ENCODE data around the gene MOSMO. TPM values are rescaled to one million over a fixed set of nuclear protein-coding genes. Genes with fewer than 3 reads are reported as not detected.
"Not testable (repeated sequence)": the region's sequence is repeated elsewhere in the genome, so short reads cannot be mapped to it uniquely, and the experiment has no call there.

MOSMO gene
- total RNA-seq, 1 experiment from 2014 or later, result 12.4 TPM

DNA sequence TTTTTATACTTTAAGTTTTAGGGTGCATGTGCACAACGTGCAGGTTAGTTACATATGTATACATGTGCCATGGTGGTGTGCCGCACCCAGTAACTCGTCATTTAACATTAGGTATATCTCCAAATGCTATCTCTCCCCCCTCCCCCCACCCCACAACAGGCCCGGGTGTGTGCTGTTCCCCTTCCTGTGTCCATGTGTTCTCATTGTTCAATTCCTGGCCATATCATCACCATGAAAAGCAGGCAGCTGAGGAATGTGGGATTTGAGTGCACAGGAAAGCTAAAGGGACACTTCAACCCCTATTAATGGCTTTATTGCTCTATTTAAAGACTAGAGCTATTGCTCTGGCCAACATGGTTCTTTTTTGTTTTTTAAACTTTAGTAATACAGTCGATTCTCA, 38.0 kb downstream of the MOSMO start:
- H3K9me2 ChIP-seq (replicated peaks; ENCODE audit: low read length); H3F3A ChIP-seq (ENCODE audit: low read length, unreplicated experiment); ATAC-seq; intact Hi-C loops (cut with micrococcal nuclease); H3K9me3 ChIP-seq (ENCODE audit: low read length); H3K27ac ChIP-seq (ENCODE audit: low read length); DNase-seq; H3K4me2 ChIP-seq (ENCODE audit: low read length); POLR2A ChIA-PET (ENCODE audit: unreplicated experiment); H2AFZ ChIP-seq (ENCODE audit: low read length); H3K9ac ChIP-seq (ENCODE audit: low read length); H3K4me1 ChIP-seq (ENCODE audit: insufficient read depth, low read length); H4K20me1 ChIP-seq (ENCODE audit: low read length); CTCF ChIA-PET; H3K36me3 ChIP-seq (ENCODE audit: low read depth, low read length); H3K27me3 ChIP-seq (ENCODE audit: low read length); BruUV-seq (replicated peaks); H3K4me3 ChIP-seq (ENCODE audit: low read length): not testable (repeated sequence)
- H3K79me2 ChIP-seq (ENCODE audit: low read length), result peaks cover 47% of the 10 kb centered on the region

DNA sequence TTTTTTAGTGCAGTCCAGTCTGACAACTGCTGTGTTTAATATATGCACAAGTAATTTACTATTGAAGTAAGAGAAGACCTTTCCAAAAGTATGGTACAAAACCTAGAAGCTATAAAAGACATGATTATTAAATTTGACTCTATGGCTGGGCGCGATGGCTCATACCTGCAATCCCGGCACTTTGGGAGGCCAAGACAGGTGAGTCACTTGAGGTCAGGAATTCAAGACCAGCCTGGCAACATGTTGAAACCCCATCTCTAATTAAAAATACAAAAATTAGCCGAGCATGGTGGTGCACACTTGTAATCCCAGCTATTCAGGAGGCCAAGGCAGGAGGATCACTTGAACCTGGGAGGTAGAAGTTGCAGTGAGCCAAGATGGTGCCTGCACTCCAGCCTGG, 43.1 kb downstream of the MOSMO start:
- no peak overlapping the region for H3K27ac ChIP-seq (ENCODE audit: low read length)
- H3K79me2 ChIP-seq (ENCODE audit: low read length), result peaks cover 52% of the 10 kb centered on the region
- no peak overlapping the region for H3K4me2 ChIP-seq (ENCODE audit: low read length)
- ATAC-seq (no peak), DNase-seq (peak; percentile 24)
- H4K20me1 ChIP-seq (ENCODE audit: low read length), result no peaks in the 10 kb centered on the region
- 0 out of 2 replicates have a peak, but pooled peaks cover 7% of the 10 kb centered on the region for H3K36me3 ChIP-seq (ENCODE audit: low read depth, low read length)
- ChIA-PET POLR2A (ENCODE audit: unreplicated experiment) (no interaction called here), CTCF (no interaction called here)
- H3K4me1 ChIP-seq (ENCODE audit: insufficient read depth, low read length), result peaks cover 11% of the 10 kb centered on the region; the same call in 1 of the 2 replicates
- no peaks in the 10 kb centered on the region for H3K9me2 ChIP-seq (replicated peaks; ENCODE audit: low read length)
- TF ChIP-seq EZH2phosphoT487 (IDR thresholded peaks at IDR 0.05; ENCODE audit: borderline replicate concordance, low read length) (no peak), EZH2 (IDR thresholded peaks at IDR 0.05; ENCODE audit: low read length, unreplicated experiment) (no peak), CTCF (conservative IDR thresholded peaks at IDR 0.05; ENCODE audit: low read depth, low read length) (no peak)
- no peak overlapping the region for H3K9ac ChIP-seq (ENCODE audit: low read length)
- H3K27me3 ChIP-seq (ENCODE audit: low read length), result no peaks in the 10 kb centered on the region
- H3F3A ChIP-seq (ENCODE audit: low read length, unreplicated experiment), result no peaks in the 10 kb centered on the region
- intact Hi-C loops (cut with micrococcal nuclease), result no loop called here
- BruUV-seq (replicated peaks), result no TSS peak
- H2AFZ ChIP-seq (ENCODE audit: low read length), result no peak overlapping the region
- no peaks in the 10 kb centered on the region for H3K9me3 ChIP-seq (ENCODE audit: low read length)
- H3K4me3 ChIP-seq (ENCODE audit: low read length), result no peak overlapping the region

- no TSS peak for BruUV-seq (replicated peaks)
- H3K4me2 ChIP-seq (ENCODE audit: low read length), result no peak overlapping the region
- no peak overlapping the region for H3K9ac ChIP-seq (ENCODE audit: low read length)
- H3K27ac ChIP-seq (ENCODE audit: low read length), result no peak overlapping the region
- no peaks in the 10 kb centered on the region for H3F3A ChIP-seq (ENCODE audit: low read length, unreplicated experiment)
- ATAC-seq, result no peak
- DNase-seq, result no peak
- H3K9me2 ChIP-seq (replicated peaks; ENCODE audit: low read length), result no peaks in the 10 kb centered on the region
- H3K4me1 ChIP-seq (ENCODE audit: insufficient read depth, low read length), result peaks cover 11% of the 10 kb centered on the region; the same call in 1 of the 2 replicates
- no peaks in the 10 kb centered on the region for H3K27me3 ChIP-seq (ENCODE audit: low read length)
- POLR2A ChIA-PET (ENCODE audit: unreplicated experiment), result interaction anchor here (0.6 kb wide), 1 partner anchor 19 kb away, joined by 3 read pairs; no protein-coding TSS in a partner anchor
- H4K20me1 ChIP-seq (ENCODE audit: low read length), result no peaks in the 10 kb centered on the region
- CTCF ChIA-PET, result interaction anchor here (0.6 kb wide), 1 partner anchor 25 kb away, joined by 3 read pairs; no protein-coding TSS in a partner anchor
- peaks cover 15% of the 10 kb centered on the region; the same call in 1 of the 2 replicates for H3K36me3 ChIP-seq (ENCODE audit: low read depth, low read length)
- peaks cover 53% of the 10 kb centered on the region for H3K79me2 ChIP-seq (ENCODE audit: low read length)
- TF ChIP-seq EZH2 (IDR thresholded peaks at IDR 0.05; ENCODE audit: low read length, unreplicated experiment) (no peak), EZH2phosphoT487 (IDR thresholded peaks at IDR 0.05; ENCODE audit: borderline replicate concordance, low read length) (no peak), CTCF (conservative IDR thresholded peaks at IDR 0.05; ENCODE audit: low read depth, low read length) (no peak)
- no peaks in the 10 kb centered on the region for H3K9me3 ChIP-seq (ENCODE audit: low read length)
- intact Hi-C loops (cut with micrococcal nuclease), result no loop called here
- H2AFZ ChIP-seq (ENCODE audit: low read length), result no peak overlapping the region
- no peak overlapping the region for H3K4me3 ChIP-seq (ENCODE audit: low read length)
These were observed 45.1 kb downstream of the MOSMO start for GRCh38 chr16:22052980-22053379.
